Activated CD4-positive, CD25-positive, alpha-beta regulatory T cell treated with anti-CD3 and anti-CD28 coated beads, Interleukin-2, amount 50 U/mL, for 16 hours (primary cell): ENCODE data around the gene CD34.

ENCODE experiments used
- DNase-seq: peaks from one replicate; pipeline ENCODE4 v3.0.0-alpha.2; 2020; ENCODE audit warnings: low read depth, low spot score

The CD34 gene

GRCh38 chr1:207873055-207873890 is 37.7 kb downstream of the CD34 start:
- DNase-seq: no peak

- DNase-seq: no peak
Measured at GRCh38 chr1:207872621-207873020, 38.3 kb downstream of the CD34 start.

GRCh38 chr1:207871117-207871649 is 39.7 kb downstream of the CD34 start:
- no peak for DNase-seq

DNA sequence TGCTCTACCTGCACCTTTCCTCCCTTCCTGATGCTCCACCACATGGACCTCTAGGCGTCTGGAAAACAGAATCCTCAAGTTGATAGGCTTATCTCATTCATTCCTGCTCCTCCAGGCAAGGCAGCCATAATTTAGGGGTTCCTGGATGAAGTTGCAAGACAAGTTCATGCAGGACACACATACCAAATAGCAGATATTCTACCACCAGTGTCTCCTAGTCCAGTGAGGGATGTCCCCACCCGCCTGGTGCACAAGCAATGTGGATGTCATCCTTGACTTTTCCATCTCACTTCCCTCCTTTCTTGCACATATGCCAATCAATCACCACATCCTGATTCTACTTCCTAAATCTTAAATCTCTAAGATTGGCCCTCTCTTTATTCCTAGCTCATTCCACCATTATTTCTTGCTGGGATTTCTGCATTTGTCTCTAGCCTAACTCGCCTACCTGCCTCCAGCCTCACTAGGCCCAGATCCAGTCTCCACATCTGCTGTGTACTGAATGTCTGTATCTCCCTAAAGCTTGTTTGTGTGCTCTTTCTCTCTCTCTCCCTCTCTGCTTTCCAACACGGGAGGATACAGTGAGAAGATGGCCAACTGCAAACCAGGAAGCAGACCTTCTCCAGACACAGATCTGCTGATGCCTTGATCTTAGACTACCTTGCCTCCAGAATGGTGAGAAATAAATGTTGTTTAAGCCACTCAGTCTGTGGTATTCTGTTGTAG is 40.5 kb downstream of the CD34 start:
- DNase-seq: no peak

- DNase-seq: no peak
Measured at GRCh38 chr1:207869859-207870258, 41.1 kb downstream of the CD34 start.

DNA sequence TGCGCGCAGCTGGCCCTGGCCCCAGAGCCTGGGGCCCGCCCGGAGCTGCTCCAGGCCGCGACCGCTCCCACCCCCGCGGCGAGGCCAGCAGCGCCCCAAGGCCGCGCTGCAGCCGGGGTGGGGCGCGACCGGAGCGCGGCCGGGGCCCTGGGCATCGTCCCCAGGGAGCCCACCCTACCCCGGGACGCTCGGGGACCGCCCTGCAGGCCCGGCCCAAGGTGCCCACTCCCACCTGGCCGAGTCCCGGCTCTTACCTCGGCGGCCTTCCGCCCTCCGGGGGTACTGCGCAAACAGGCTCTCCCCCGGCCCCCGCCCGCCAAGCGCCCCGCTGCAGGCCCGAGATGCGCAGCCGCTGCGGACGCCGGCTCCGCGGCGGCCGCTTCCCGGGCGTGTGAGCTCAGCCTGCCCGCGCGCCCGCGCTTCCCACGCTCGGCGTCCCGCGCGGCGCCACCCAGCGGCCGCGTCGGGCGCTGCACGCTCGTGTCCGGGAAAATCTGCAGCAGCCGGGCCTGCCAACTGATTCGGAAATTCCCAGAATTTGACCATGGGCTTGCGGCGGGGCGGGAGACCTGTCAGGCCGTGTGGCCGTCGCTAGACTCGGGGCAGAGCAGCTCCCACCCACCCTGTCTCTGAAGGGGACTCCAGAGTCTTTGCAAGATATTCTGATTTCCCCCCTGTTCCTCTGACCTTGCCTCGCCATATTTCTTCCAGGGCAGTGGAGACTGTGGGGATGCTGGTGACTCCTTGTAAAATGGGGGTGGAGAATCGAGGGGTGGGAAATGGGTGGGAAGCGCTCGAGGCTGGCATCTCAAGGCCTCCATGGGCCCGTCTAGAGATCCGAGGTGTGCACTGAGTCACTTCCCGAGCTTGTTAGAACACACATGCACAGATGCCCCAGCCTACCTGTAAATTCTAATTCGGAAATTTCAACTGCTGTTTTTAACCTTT is 41.9 kb downstream of the CD34 start:
- DNase-seq: peak; percentile 41

DNA sequence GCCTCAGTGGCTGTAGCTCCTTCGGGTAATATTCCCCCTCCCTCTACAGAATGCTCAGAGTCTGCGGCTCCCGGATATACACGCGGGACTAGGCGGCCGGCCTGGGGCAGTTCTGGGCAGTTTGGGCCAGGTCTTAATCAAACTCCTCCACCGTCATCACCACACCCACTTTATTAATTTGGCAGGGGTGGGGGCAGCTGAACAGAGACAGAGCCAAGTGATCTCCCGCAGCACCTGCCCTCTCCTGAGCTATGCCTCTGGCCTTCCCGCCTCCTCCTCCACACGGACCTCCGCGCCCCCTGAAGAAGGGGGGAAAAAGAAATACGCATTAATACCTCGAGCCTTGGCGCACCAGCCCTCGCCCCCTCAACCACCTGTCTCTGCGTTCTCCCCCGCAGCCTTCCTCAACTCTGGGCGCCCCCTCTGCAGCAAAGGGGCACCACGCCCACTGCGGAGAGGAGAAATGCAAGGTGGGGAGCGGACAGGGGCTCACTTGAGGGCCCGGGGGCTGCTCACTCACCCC is 42.6 kb downstream of the CD34 start:
- DNase-seq: no peak

DNA sequence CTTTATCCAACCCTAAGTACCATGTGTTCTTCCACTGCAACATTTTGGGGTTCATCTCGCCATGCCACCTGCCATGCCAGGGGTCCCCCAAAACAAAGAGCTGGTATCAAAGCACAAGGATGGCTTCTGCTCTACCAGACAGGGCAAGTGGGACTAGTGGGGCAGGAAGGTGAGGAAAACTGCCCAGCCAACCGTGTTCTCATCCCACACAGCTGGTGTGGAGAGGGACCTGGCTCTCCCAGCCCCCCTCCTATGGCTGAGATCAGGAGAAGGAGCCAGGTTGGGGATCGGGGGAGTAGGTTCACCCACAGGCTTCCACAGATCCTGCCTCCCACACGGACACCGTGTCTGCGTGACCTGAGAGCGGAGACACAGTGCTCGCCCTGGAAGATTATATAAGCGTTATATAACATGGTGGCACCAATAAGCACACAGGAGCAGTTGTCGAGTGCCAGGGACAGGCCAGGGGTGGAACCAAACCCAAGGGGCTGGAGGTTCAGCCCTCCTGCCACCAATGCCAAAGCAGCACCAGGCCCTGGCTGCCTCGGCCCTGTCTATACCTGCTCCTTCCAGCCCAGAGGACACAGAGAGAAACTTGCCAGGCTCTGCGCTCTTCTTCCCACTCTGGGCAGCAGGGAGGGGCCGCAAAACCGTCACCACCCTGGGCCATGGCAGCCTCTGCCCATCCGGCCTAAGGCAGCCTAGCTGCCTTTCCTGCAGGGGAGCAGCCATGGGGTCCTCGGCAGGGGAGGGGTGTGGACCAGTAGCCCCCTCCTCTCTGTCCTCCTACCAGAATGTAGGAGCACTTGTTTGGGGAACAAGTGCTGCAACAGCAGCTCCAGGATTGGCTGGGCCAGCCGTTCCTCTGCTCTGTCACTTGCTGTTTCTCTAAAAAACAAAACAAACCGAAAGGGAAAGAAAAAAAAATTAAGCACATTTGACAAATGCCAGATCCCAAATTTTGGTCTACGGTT is 43.5 kb downstream of the CD34 start:
- no peak for DNase-seq

DNA sequence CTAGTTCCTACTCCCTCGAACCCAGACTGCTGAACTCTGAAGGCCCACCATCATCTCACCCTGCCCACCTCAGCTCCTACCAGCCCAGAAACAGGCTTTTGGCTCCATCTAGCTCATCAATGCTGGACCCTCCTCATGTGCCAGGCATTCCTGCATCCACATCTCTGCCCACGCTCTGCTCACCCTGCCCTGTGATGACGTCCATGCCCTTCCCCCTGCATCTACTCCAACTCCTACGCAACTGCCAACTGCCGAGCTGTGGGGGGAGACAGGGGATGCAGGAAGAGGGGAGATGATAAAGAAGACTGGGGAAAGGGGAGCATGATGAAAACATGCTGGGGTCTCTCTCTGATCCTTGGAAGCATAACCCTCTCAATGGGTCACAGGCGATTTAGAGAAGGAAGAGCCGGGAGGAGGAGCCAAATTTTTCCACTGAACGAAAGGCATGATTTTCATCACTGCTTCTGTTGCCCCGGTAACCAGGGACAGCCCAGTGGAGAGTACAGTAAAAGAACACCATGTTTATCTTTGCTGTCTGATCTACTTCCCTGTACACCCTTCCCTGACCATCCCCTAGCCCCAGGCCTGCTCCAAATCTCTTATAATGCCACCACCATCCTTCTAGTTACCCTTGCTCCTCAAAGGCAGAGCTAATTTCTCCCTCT is 44.3 kb downstream of the CD34 start:
- DNase-seq: no peak

DNA sequence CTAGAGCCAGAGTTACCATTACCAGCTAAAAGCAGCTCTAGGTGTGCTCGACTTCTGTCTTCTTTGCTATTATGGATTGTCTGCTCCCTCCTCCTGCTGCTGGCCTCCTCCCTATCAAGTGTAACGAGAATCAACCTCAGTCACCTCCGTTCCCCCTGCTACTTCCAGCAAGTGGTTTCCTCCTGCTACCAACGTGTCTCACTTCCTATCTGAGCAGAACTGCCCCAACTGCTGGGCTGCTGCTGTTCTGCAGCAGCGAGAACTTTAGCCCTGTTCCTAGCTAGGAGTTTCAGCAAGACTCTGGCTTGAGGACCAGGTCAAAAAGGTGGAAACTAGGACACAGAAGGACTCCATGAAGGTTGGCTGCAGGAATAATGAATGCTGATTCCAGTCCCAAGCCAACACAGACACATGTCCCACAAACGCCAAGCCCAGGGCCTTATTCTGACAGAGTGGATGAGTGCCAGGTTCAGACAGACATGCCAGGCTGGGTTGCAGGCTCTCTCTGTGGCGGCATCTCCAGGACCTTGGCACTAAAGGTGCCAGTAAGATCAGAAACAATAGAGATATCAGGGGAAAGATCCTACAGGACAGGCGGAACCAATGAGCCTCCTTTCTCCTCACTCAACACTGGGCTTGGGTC is 46.9 kb downstream of the CD34 start:
- no peak for DNase-seq

DNA sequence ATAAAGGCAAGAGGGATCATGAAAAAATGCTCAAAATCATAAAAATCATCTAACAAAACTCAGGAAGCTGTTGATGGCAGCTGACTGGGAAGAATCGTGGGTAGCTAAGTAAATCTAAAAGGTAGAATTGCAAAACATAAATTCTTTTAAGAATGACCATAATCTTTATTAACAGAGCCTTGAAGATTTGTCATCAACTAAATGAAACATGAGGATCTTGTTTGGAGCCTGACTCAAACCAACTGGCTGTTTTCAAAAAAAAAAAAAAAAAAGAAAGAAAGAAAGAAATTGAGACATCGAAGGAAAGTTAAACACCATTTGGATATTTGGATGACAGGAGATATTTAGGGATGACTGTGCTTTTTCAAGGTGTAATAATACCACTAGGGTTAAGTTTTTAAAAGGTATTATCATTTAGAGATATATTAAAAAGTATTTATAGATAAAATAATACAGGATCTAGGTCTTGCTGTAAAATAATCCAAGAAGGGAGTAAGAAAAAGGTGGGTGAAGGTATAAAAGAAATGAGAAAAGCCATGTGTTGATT is 48.6 kb downstream of the CD34 start:
- no peak for DNase-seq

GRCh38 chr1:207861442-207862177 is 49.3 kb downstream of the CD34 start:
- DNase-seq: no peak

DNA sequence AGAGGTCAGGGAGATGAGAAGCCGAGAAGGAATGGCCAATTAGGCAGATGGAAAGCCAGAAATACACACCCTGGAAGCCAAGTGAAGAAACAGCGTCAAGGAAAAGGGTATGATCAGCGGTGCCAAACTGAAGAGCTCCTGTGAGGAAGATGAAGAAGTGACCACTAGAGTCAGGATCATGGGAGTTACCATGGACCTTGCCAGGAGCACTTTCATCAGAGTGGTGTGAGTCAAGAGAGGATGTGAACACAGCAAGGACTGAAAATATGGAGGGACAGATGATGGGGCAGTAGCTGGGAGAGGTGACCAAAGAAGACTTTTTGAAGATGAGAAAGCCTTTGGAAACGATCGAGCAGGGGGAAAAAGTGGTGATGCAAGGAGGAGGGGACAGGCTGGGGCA is 50.4 kb downstream of the CD34 start:
- no peak for DNase-seq

DNA sequence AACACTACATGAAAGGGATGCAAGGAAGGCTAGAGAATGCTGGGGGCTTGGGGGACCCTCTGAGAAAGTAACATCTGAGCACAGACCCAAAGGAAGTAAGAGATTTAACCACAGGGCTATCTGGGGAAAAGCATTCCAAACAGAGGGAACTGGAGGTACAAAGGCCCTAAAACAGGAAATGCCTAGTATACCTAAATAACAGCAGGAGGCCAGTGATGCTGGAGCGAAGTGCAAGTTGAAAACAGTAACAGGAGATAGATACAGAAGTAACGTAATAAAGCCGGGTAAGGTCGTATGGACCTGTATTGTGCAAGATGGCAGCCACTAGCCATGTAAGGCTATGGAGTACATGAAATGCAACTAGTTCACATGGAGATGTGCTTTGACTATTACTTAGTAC is 52.1 kb downstream of the CD34 start:
- DNase-seq: no peak

- no peak for DNase-seq
Measured at GRCh38 chr1:207858281-207858680, 52.6 kb downstream of the CD34 start.

DNA sequence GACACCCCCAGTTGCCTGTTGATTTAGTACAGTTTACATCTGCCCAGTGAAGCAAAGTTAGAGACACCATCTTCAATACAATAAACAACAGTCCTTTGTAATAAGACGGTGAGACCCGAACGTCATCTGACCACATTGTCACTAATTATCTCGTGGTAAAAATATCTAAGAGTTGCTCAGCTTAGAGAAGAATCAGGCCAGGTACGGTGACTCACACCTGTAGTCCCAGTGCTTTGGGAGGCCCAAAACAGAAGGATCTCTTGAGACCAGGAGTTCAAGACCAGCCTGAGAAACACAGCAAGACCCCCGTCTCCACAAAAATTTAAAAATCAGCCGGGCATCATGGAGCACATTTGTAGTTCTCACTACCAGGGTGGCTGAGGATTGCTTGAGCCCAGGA is 53.5 kb downstream of the CD34 start:
- no peak for DNase-seq

GRCh38 chr1:207856276-207857023 is 54.5 kb downstream of the CD34 start:
- no peak for DNase-seq

- no peak for DNase-seq
Measured at GRCh38 chr1:207854001-207854400, 56.9 kb downstream of the CD34 start.
